GM19043 (cell line): ENCODE data around the gene GRN.

Source experiments
- ATAC-seq: cut with Tn5 transposase; IDR thresholded peaks from one replicate; pipeline ENCODE4 v1.9.1; 2021; ENCODE audit warnings: low read depth; ENCODE audit not compliant: unreplicated experiment

Gene GRN

GRCh38 chr17:44400226-44400847, 55.2 kb downstream of the GRN start:
- ATAC-seq: no peak
